Kidney tubule cell (primary cell): Measurements from ENCODE around the gene BCKDHB.

Experiments used
- DNase-seq: peaks from one replicate; pipeline ENCODE4 v3.0.0-alpha.2; 2018; ENCODE audit warnings: low spot score

BCKDHB gene

GRCh38 chr6:80331974-80332373, 225.5 kb downstream of the BCKDHB start:
- DNase-seq: no peak

GRCh38 chr6:80333342-80333741, 226.9 kb downstream of the BCKDHB start:
- DNase-seq: no peak

GRCh38 chr6:80335121-80335531, 228.7 kb downstream of the BCKDHB start:
- no peak for DNase-seq

GRCh38 chr6:80336911-80337310, 230.4 kb downstream of the BCKDHB start:
- no peak for DNase-seq

- DNase-seq: peak; percentile 48
Measured at GRCh38 chr6:80338201-80338836, 231.8 kb downstream of the BCKDHB start.

- no peak for DNase-seq
Measured at GRCh38 chr6:80339421-80339820, 232.9 kb downstream of the BCKDHB start.

- DNase-seq: no peak
Measured at GRCh38 chr6:80340280-80340679, 233.8 kb downstream of the BCKDHB start.

- DNase-seq: no peak
Measured at GRCh38 chr6:80340686-80341085, 234.2 kb downstream of the BCKDHB start.

- DNase-seq: no peak
Measured at GRCh38 chr6:80341330-80341729, 234.9 kb downstream of the BCKDHB start.

GRCh38 chr6:80343511-80343910, 237.0 kb downstream of the BCKDHB start:
- DNase-seq: no peak

GRCh38 chr6:80347101-80347500, 240.6 kb downstream of the BCKDHB start:
- no peak for DNase-seq

- DNase-seq: peak; percentile 18
Measured at GRCh38 chr6:80348263-80348662, 241.8 kb downstream of the BCKDHB start.

- DNase-seq: no peak
Measured at GRCh38 chr6:80356000-80356399, 249.5 kb downstream of the BCKDHB start.

GRCh38 chr6:80356545-80356944, 250.1 kb downstream of the BCKDHB start:
- DNase-seq: no peak

GRCh38 chr6:80357081-80357480, 250.6 kb downstream of the BCKDHB start:
- no peak for DNase-seq

- no peak for DNase-seq
Measured at GRCh38 chr6:80357674-80358073, 251.2 kb downstream of the BCKDHB start.

- DNase-seq: no peak
Measured at GRCh38 chr6:80363501-80364122, 257.1 kb downstream of the BCKDHB start.

- no peak for DNase-seq
Measured at GRCh38 chr6:80364149-80364548, 257.7 kb downstream of the BCKDHB start.

GRCh38 chr6:80366051-80366450, 259.6 kb downstream of the BCKDHB start:
- no peak for DNase-seq

- peak; percentile 41 for DNase-seq
Measured at GRCh38 chr6:80366714-80367113, 260.2 kb downstream of the BCKDHB start.

- DNase-seq: no peak
Measured at GRCh38 chr6:80376411-80376810, 269.9 kb downstream of the BCKDHB start.

- DNase-seq: no peak
Measured at GRCh38 chr6:80380566-80380965, 274.1 kb downstream of the BCKDHB start.

GRCh38 chr6:80382811-80383210, 276.3 kb downstream of the BCKDHB start:
- no peak for DNase-seq

GRCh38 chr6:80388507-80388906, 282.0 kb downstream of the BCKDHB start:
- no peak for DNase-seq
